Measurements from ENCODE around the gene PSMF1. TPM values are rescaled to one million over a fixed set of nuclear protein-coding genes. Genes with fewer than 3 reads are reported as not detected.

PSMF1 gene
- polyA plus RNA-seq, 1 donor from 2014 or later = 236 TPM

DNA sequence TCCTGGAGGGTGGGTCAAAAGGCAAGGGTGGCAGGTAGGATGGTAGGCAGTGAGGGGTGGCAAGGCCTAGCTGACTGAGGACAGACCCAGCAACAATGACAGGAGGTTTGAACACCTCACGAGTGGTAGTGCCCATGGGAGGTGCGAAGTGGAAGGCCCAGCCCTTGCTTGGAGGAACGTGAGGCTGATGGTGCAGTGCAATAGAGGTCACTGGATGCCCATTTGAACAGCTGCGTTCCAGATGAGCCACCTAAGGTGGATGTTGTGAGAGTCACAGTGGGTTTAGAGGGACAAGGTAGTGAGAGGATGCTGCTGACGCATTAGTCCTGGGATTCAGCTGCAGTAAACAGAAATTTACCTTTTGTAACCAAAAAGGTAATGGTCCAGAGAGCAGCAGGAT lies 50.8 kb downstream of the PSMF1 start:
- Histone ChIP-seq H3K9ac (ENCODE audit: low read length) (no peak overlapping the region), H3K4me3 (ENCODE audit: low read length) (no peak overlapping the region), H3K79me2 (replicated peaks; ENCODE audit: insufficient read depth, low read length) (no peaks in the 10 kb centered on the region), H3K4me2 (ENCODE audit: low read length) (no peak overlapping the region), H3K9me2 (ENCODE audit: insufficient read depth, low read length) (no peaks in the 10 kb centered on the region), H3K9me3 (ENCODE audit: low read length) (no peaks in the 10 kb centered on the region), H3K36me3 (ENCODE audit: insufficient read depth, low read length) (no peaks in the 10 kb centered on the region), H4K20me1 (ENCODE audit: insufficient read depth) (no peaks in the 10 kb centered on the region), H3F3A (ENCODE audit: insufficient read depth, low read length, poor library complexity, severe bottlenecking) (no peaks in the 10 kb centered on the region), H2AFZ (ENCODE audit: low read depth, low read length) (no peak overlapping the region), H3K27me3 (ENCODE audit: insufficient read depth, low read depth, low read length) (no peaks in the 10 kb centered on the region), H3K27ac (ENCODE audit: low read length) (no peak overlapping the region)
- TF ChIP-seq EZH2 (IDR thresholded peaks at IDR 0.05; ENCODE audit: borderline replicate concordance, insufficient read depth, low read length, poor library complexity, severe bottlenecking) (no peak), SMC3 (conservative IDR thresholded peaks at IDR 0.05; ENCODE audit: poor library complexity) (no peak), POLR2AphosphoS5 (IDR thresholded peaks at IDR 0.05) (no peak), MXI1 (conservative IDR thresholded peaks at IDR 0.05; ENCODE audit: poor library complexity, severe bottlenecking) (no peak), TAF1 (IDR thresholded peaks at IDR 0.05; ENCODE audit: low read depth) (no peak), RAD21 (conservative IDR thresholded peaks at IDR 0.05) (no peak), EP300 (conservative IDR thresholded peaks at IDR 0.05; ENCODE audit: poor library complexity, severe bottlenecking) (no peak), CTCF (IDR thresholded peaks at IDR 0.05; ENCODE audit: poor library complexity, severe bottlenecking) (no peak)

DNA sequence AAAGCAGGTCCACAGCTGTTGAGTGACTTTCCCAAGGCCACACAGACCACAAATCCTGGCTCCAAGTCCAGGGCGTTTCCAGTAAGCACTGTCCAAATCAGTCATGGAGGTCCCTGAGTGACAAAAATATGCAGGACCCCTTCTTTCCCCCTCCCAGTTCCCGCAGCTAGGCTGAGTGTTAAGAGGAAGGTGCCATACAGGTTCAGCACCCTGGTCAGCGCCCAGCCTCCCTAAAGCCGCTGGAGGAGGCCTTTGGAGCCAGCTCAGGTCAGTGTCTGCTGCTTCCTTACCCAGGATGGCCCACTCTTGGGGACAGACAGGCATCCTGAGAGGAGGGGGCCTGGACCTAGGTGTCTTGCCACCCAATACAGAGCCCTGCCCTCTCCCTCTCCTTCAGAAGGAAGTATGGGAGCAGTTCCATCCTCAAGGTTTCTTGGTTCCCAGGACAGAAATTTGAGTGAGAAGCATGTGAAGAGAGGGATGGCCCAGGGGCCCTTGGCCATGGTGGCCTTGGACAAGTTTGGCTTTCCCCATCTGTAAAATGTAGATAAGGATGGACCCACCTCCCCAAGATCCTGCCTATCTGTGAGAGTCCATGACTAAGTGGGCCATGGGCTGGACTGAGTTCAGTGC lies 53.2 kb downstream of the PSMF1 start:
- Histone ChIP-seq H3K9ac (ENCODE audit: low read length) (no peak overlapping the region), H3K9me3 (ENCODE audit: low read length) (no peaks in the 10 kb centered on the region), H3K27me3 (ENCODE audit: insufficient read depth, low read depth, low read length) (no peaks in the 10 kb centered on the region), H2AFZ (ENCODE audit: low read depth, low read length) (no peak overlapping the region), H3K9me2 (ENCODE audit: insufficient read depth, low read length) (no peaks in the 10 kb centered on the region), H3K4me3 (ENCODE audit: low read length) (no peak overlapping the region), H3K36me3 (ENCODE audit: insufficient read depth, low read length) (no peaks in the 10 kb centered on the region), H3K4me2 (ENCODE audit: low read length) (no peak overlapping the region), H3K27ac (ENCODE audit: low read length) (no peak overlapping the region), H4K20me1 (ENCODE audit: insufficient read depth) (no peaks in the 10 kb centered on the region), H3K79me2 (replicated peaks; ENCODE audit: insufficient read depth, low read length) (no peaks in the 10 kb centered on the region), H3F3A (ENCODE audit: insufficient read depth, low read length, poor library complexity, severe bottlenecking) (no peaks in the 10 kb centered on the region)
- TF ChIP-seq REST (IDR thresholded peaks at IDR 0.05; ENCODE audit: borderline replicate concordance) (peak; percentile 34), MXI1 (conservative IDR thresholded peaks at IDR 0.05; ENCODE audit: poor library complexity, severe bottlenecking) (no peak)
